ENCODE results near the gene TEX19. TPM values are rescaled to one million over a fixed set of nuclear protein-coding genes. Genes with fewer than 3 reads are reported as not detected.

Gene TEX19
- total RNA-seq, 2 donors from 2014 or later = 0.46 to 0.48 TPM

- H3K9me3 Mint-ChIP-seq = peaks cover 21% of the 10 kb centered on the region
- no peaks in the 10 kb centered on the region for H3K36me3 ChIP-seq (ENCODE audit: control insufficient read depth, insufficient read depth, low read length)
- H3K4me1 ChIP-seq (ENCODE audit: control insufficient read depth, insufficient read depth, low read length) = no peaks in the 10 kb centered on the region
- H3K36me3 Mint-ChIP-seq (ENCODE audit: low read depth) = peaks cover 2% of the 10 kb centered on the region
- TF ChIP-seq, protein P1, sequence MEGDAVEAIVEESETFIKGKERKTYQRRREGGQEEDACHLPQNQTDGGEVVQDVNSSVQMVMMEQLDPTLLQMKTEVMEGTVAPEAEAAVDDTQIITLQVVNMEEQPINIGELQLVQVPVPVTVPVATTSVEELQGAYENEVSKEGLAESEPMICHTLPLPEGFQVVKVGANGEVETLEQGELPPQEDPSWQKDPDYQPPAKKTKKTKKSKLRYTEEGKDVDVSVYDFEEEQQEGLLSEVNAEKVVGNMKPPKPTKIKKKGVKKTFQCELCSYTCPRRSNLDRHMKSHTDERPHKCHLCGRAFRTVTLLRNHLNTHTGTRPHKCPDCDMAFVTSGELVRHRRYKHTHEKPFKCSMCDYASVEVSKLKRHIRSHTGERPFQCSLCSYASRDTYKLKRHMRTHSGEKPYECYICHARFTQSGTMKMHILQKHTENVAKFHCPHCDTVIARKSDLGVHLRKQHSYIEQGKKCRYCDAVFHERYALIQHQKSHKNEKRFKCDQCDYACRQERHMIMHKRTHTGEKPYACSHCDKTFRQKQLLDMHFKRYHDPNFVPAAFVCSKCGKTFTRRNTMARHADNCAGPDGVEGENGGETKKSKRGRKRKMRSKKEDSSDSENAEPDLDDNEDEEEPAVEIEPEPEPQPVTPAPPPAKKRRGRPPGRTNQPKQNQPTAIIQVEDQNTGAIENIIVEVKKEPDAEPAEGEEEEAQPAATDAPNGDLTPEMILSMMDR (conservative IDR thresholded peaks at IDR 0.05) = no peak
- H3K9ac ChIP-seq (ENCODE audit: extremely low read depth, low read length, poor library complexity, severe bottlenecking) = no peak overlapping the region
- H3K27ac ChIP-seq (ENCODE audit: low read depth, low read length) = no peak overlapping the region
- H3K4me3 ChIP-seq (ENCODE audit: low read length) = no peak overlapping the region
- H3K27me3 ChIP-seq (ENCODE audit: control insufficient read depth, insufficient read depth, low read length, poor library complexity, severe bottlenecking) = peaks cover 8% of the 10 kb centered on the region
- WGBS, 2 experiments (ENCODE audit: insufficient coverage in 1 of 2, insufficient read length in 1 of 2) = 92 to 97% methylated on average over 1 to 5 of the region's 5 CpGs
- DNase-seq = no peak
- no peak overlapping the region for H3K27ac Mint-ChIP-seq
- no peaks in the 10 kb centered on the region for H3K9me3 ChIP-seq (ENCODE audit: control insufficient read depth, low read length)
- peaks cover 19% of the 10 kb centered on the region for H3K27me3 Mint-ChIP-seq (ENCODE audit: insufficient read depth)
- H3K4me1 Mint-ChIP-seq = peaks cover 7% of the 10 kb centered on the region
- no peak overlapping the region for H3K4me3 Mint-ChIP-seq
These were observed 15.5 kb upstream of the TEX19 start for GRCh38 chr17:82343560-82343959.

GRCh38 chr17:82344175-82344907 lies 14.7 kb upstream of the TEX19 start:
- Mint-ChIP-seq H3K4me1 (peaks cover 13% of the 10 kb centered on the region), H3K36me3 (ENCODE audit: low read depth) (peaks cover 2% of the 10 kb centered on the region), H3K4me3 (no peak overlapping the region), H3K27me3 (ENCODE audit: insufficient read depth) (peaks cover 11% of the 10 kb centered on the region), H3K9me3 (peaks cover 21% of the 10 kb centered on the region), H3K27ac (no peak overlapping the region)
- WGBS, 2 experiments (ENCODE audit: insufficient coverage in 1 of 2, insufficient read length in 1 of 2) = 94 to 96% methylated on average over 14 to 24 of the region's 24 CpGs
- Histone ChIP-seq H3K9ac (ENCODE audit: extremely low read depth, low read length, poor library complexity, severe bottlenecking) (no peak overlapping the region), H3K9me3 (ENCODE audit: control insufficient read depth, low read length) (no peaks in the 10 kb centered on the region), H3K27me3 (ENCODE audit: control insufficient read depth, insufficient read depth, low read length, poor library complexity, severe bottlenecking) (peaks cover 3% of the 10 kb centered on the region), H3K27ac (ENCODE audit: low read depth, low read length) (no peak overlapping the region), H3K36me3 (ENCODE audit: control insufficient read depth, insufficient read depth, low read length) (no peaks in the 10 kb centered on the region), H3K4me3 (ENCODE audit: low read length) (no peak overlapping the region), H3K4me1 (ENCODE audit: control insufficient read depth, insufficient read depth, low read length) (no peaks in the 10 kb centered on the region)
- TF ChIP-seq, protein P1 (conservative IDR thresholded peaks at IDR 0.05) = no peak
- DNase-seq = no peak

DNA sequence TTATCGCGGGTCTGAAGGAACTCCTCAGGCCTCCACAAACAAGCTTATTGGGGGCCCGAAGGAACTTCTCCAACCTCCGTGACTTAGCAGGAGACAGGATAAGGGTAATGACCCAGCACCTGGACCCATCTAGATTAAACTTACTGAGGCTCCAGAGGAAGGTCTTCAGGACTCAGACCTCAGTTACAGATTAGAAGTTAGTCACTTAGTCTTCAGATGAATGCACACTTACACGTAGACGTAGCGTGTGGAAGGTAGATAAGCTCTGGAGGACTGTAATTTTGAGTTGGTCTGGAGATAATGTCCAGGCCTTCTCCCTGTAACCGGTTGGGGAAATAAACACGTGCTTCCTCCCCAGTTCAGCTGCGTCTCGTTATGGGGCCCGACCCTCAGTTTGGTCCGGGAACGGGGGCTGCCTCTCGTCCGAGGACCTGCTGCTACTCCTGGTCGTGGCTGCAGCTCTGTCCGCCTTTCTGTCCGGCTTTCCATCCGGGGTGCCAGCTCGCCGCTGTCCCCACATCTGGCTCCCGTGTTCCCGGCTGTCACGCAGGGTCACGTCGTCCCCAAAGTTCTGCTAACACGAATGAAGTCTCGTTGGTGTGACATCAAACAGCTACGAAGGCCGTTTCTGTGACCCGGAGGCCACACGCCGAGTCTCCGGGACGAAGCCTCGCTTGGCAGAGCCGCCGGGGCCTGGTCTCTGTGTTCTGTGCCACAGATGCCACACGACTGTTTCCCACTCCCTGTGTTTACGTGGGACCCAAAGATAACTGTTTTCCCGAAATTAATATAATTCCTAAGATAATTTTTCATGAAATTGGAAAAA lies 13.7 kb upstream of the TEX19 start:
- no peak overlapping the region for H3K9ac ChIP-seq (ENCODE audit: extremely low read depth, low read length, poor library complexity, severe bottlenecking)
- Mint-ChIP-seq H3K9me3 (peaks cover 20% of the 10 kb centered on the region), H3K4me1 (peaks cover 13% of the 10 kb centered on the region), H3K4me3 (no peak overlapping the region), H3K27me3 (ENCODE audit: insufficient read depth) (peaks cover 10% of the 10 kb centered on the region), H3K27ac (no peak overlapping the region), H3K36me3 (ENCODE audit: low read depth) (peaks cover 2% of the 10 kb centered on the region)
- DNase-seq = no peak
- no peaks in the 10 kb centered on the region for H3K4me1 ChIP-seq (ENCODE audit: control insufficient read depth, insufficient read depth, low read length)
- TF ChIP-seq, protein P1 (conservative IDR thresholded peaks at IDR 0.05) = no peak
- H3K9me3 ChIP-seq (ENCODE audit: control insufficient read depth, low read length) = no peaks in the 10 kb centered on the region
- H3K27ac ChIP-seq (ENCODE audit: low read depth, low read length) = no peak overlapping the region
- H3K4me3 ChIP-seq (ENCODE audit: low read length) = no peak overlapping the region
- H3K27me3 ChIP-seq (ENCODE audit: control insufficient read depth, insufficient read depth, low read length, poor library complexity, severe bottlenecking) = no peaks in the 10 kb centered on the region
- no peaks in the 10 kb centered on the region for H3K36me3 ChIP-seq (ENCODE audit: control insufficient read depth, insufficient read depth, low read length)
- 93% methylated on average over 42 of the region's 42 CpGs for WGBS, 2 experiments (ENCODE audit: insufficient coverage in 1 of 2, insufficient read length in 1 of 2)
